GM12878 (cell line): ENCODE measurements around the gene LMX1B. TPM values are rescaled to one million over a fixed set of nuclear protein-coding genes. Genes with fewer than 3 reads are reported as not detected.

ENCODE experiments used
- ATAC-seq: fragments of 200-7000 bp; cut with Tn5 transposase; 3 replicates; pipeline ENCODE4 v1.9.1; 2020; ENCODE audit warnings: mild to moderate bottlenecking, moderate library complexity
- BruUV-seq: library from RNA; stranded (reverse); fragments of 400-500 nt; replicated peaks from 2 replicates; lab custom pipeline; 2021; lab: Mats Ljungman, UMichigan
- CTCF ChIA-PET: fragments of 300-600 bp; sonication (Branson Sonifier 250); formaldehyde crosslinking; extraction: SDS; loops from one replicate; lab custom pipeline; 2021; ENCODE audit warnings: inconsistent platforms; lab: Yijun Ruan, JAX
- POLR2A ChIA-PET: fragments of 350-600 bp; formaldehyde crosslinking; extraction: SDS; loops from one replicate; lab custom pipeline; 2021; ENCODE audit warnings: inconsistent platforms; lab: Charles Lee
- RAD21 ChIA-PET: fragments of 300-600 bp; sonication (Branson Sonifier 250); formaldehyde crosslinking; loops from one replicate; lab custom pipeline; 2023; ENCODE audit warnings: antibody characterized with exemption; ENCODE audit not compliant: unreplicated experiment; lab: Charles Lee
- SMC1A ChIA-PET: fragments of 300-600 bp; sonication (Branson Sonifier 250); formaldehyde crosslinking; loops from one replicate; lab custom pipeline; 2023; ENCODE audit not compliant: unreplicated experiment, uncharacterized antibody; lab: Charles Lee
- DNase-seq: peaks from one replicate; pipeline ENCODE4 v3.0.0-alpha.2; 2011; ENCODE audit warnings: low read depth, low spot score
- FAIRE-seq: peaks from 3 replicates; lab custom pipeline; 2011; peaks lifted over from hg19 to GRCh38; lab: Jason Lieb, UNC
- H2AFZ ChIP-seq: 2 replicates; pipeline ENCODE4 v1.6.0; 2011; ENCODE audit warnings: low read depth, low read length, control low read depth; ENCODE audit not compliant: control insufficient read depth
- H3K27ac ChIP-seq: 2 replicates; pipeline ENCODE4 v1.5.1; 2011; ENCODE audit warnings: control low read depth; ENCODE audit not compliant: control insufficient read depth, insufficient read depth
- H3K27me3 ChIP-seq, 2 experiments: replicated peaks in 1 of 2; 2 replicates each; pipeline versions ENCODE4 v1.6.0 to v1.6.1; 2011; ENCODE audit warnings: low read length in 1 of 2; ENCODE audit not compliant: control insufficient read depth in 2 of 2, insufficient read depth in 2 of 2
- H3K36me3 ChIP-seq, 2 experiments: 2 replicates each; pipeline ENCODE4 v1.5.1; 2011; ENCODE audit warnings: low read length in 1 of 2; ENCODE audit not compliant: control insufficient read depth in 2 of 2, insufficient read depth in 2 of 2
- H3K4me1 ChIP-seq: 2 replicates; pipeline ENCODE4 v1.6.1; 2011; ENCODE audit warnings: mild to moderate bottlenecking, low read length, moderate library complexity, mixed read lengths; ENCODE audit not compliant: control insufficient read depth, insufficient read depth
- H3K4me2 ChIP-seq: 2 replicates; pipeline ENCODE4 v1.6.0; 2011; ENCODE audit warnings: control low read depth; ENCODE audit not compliant: control insufficient read depth, insufficient read depth
- H3K4me3 ChIP-seq: fragments of 200-600 bp; sonication (generic); 2 replicates; pipeline ENCODE4 v1.5.1; 2016
- H3K79me2 ChIP-seq: 2 replicates; pipeline ENCODE4 v1.6.0; 2011; ENCODE audit warnings: low read length; ENCODE audit not compliant: control insufficient read depth, insufficient read depth
- H3K9ac ChIP-seq: 2 replicates; pipeline ENCODE4 v1.8.0; 2011; ENCODE audit warnings: low read length, control low read depth, mixed read lengths; ENCODE audit not compliant: control insufficient read depth, insufficient read depth
- H3K9me3 ChIP-seq: replicated peaks from 3 replicates; pipeline ENCODE4 v1.5.1; 2011; ENCODE audit warnings: mild to moderate bottlenecking, low read length; ENCODE audit not compliant: control insufficient read depth, insufficient read depth
- H4K20me1 ChIP-seq: 2 replicates; pipeline ENCODE4 v1.6.0; 2011; ENCODE audit not compliant: control insufficient read depth, insufficient read depth
- ASH2L ChIP-seq: fragments of 300-600, 200-600 bp; sonication (generic); IDR thresholded peaks from 2 replicates; pipeline ENCODE4 v1.6.1; 2017; ENCODE audit warnings: low read depth, mild to moderate bottlenecking, borderline replicate concordance
- BCL11A ChIP-seq: IDR thresholded peaks from 2 replicates; pipeline ENCODE4 v1.6.1; 2011; ENCODE audit warnings: low read depth, low read length
- BMI1 ChIP-seq: fragments of 450-650 bp; IDR thresholded peaks from 2 replicates; pipeline ENCODE4 v1.6.1; 2016; ENCODE audit warnings: mild to moderate bottlenecking, moderate library complexity, borderline replicate concordance
- CEBPZ ChIP-seq: fragments of 150-350 bp; IDR thresholded peaks from 2 replicates; pipeline ENCODE4 v1.6.1; 2016; ENCODE audit warnings: low read depth, low read length
- ESRRA ChIP-seq: IDR thresholded peaks from 2 replicates; pipeline ENCODE4 v1.6.1; 2012; ENCODE audit warnings: mild to moderate bottlenecking, low read length, improper control_type of control experiment
- HCFC1 ChIP-seq: fragments of 150-350 bp; IDR thresholded peaks from 2 replicates; pipeline ENCODE4 v1.6.1; 2014; ENCODE audit warnings: low read length
- IRF4 ChIP-seq: IDR thresholded peaks from 2 replicates; pipeline ENCODE4 v1.6.1; 2011; ENCODE audit warnings: low read depth, low read length
- MEF2B ChIP-seq: fragments of 450-650 bp; IDR thresholded peaks from 2 replicates; pipeline ENCODE4 v1.6.1; 2018; ENCODE audit warnings: mild to moderate bottlenecking, moderate library complexity; ENCODE audit not compliant: partially characterized antibody, poor library complexity, severe bottlenecking
- RB1 ChIP-seq: fragments of 450-650 bp; formaldehyde crosslinking; IDR thresholded peaks from 2 replicates; pipeline ENCODE4 v1.6.1; 2017; ENCODE audit warnings: mild to moderate bottlenecking, borderline replicate concordance
- SMAD5 ChIP-seq: IDR thresholded peaks from 2 replicates; pipeline ENCODE4 v1.6.1; 2016; ENCODE audit warnings: antibody characterized with exemption, low read depth
- SRF ChIP-seq, 2 experiments: IDR thresholded peaks; 2 replicates each; pipeline ENCODE4 v1.6.1; 2011; ENCODE audit warnings: low read depth in 2 of 2, low read length in 2 of 2, mild to moderate bottlenecking in 1 of 2, moderate library complexity in 1 of 2
- STAT3 ChIP-seq: IDR thresholded peaks from 2 replicates; pipeline ENCODE4 v1.6.1; 2011; ENCODE audit warnings: low read depth, low read length, improper control_type of control experiment
- TCF12 ChIP-seq: IDR thresholded peaks from 2 replicates; pipeline ENCODE4 v1.6.1; 2011; ENCODE audit warnings: low read depth, mild to moderate bottlenecking, low read length
- ZNF217 ChIP-seq: fragments of 450-650 bp; IDR thresholded peaks from 2 replicates; pipeline ENCODE4 v1.6.1; 2017; ENCODE audit warnings: antibody characterized with exemption, mild to moderate bottlenecking
- WGBS: methylation state at CpG from one replicate; pipeline ENCODE4 v1.1.6; 2016; ENCODE audit warnings: low lambda C conversion rate; ENCODE audit not compliant: insufficient replicate concordance, insufficient coverage; ENCODE audit errors: missing lambda C conversion rate; 5-methylcytosine and 5-hydroxymethylcytosine counted together
- in situ Hi-C: fragments of 300-500 bp; cut with MboI; formaldehyde crosslinking; loops from 9 replicates; pipeline ENCODE4 v1.14.3; 2018; ENCODE audit warnings: mixed read lengths
- intact Hi-C: fragments of 100-400 bp; cut with micrococcal nuclease; formaldehyde crosslinking; loops from one replicate; pipeline ENCODE4 v1.14.2; 2022; ENCODE audit not compliant: unreplicated experiment
- polyA plus RNA-seq, 11 experiments: library from polyadenylated mRNA; depleted of rRNA in 4 of 11; unstranded in 6 of 11; stranded (reverse) in 5 of 11; fragments of >200 nt; fragmentation: Nextera tagmentation in 4 of 11; fragmentation: Illumina TruSeq in 1 of 11; extraction: Ambion mirVana in 4 of 11; extraction: Trizol in 1 of 11; gene quantifications; 1 replicate in 1 of 11; 2 replicates in 10 of 11; pipeline versions ENCODE4 v1.2.1 to v1.2.3, GENCODE V29; 2011 to 2016; ENCODE audit warnings: inconsistent platforms in 2 of 11, missing spikeins in 2 of 11, low read depth in 1 of 11
- total RNA-seq, 4 experiments: library from RNA; depleted of rRNA in 3 of 4; stranded (reverse); fragments of >200 nt in 3 of 4; fragmentation: Illumina TruSeq in 1 of 4; extraction: Trizol in 1 of 4; gene quantifications; 2 replicates each; pipeline versions ENCODE4 v1.2.1 to v1.2.3, GENCODE V29; 2013 to 2021
- TF ChIP-seq, protein P1 (sequence below): IDR thresholded peaks from 2 replicates; pipeline ENCODE4 v1.6.1; 2012; ENCODE audit warnings: mild to moderate bottlenecking, low read depth, low read length
- TF ChIP-seq, protein P2 (sequence below): fragments of 450-650 bp; IDR thresholded peaks from 2 replicates; pipeline ENCODE4 v1.6.1; 2017; ENCODE audit warnings: low read depth, mild to moderate bottlenecking, moderate library complexity

The LMX1B gene
- total and polyA plus RNA-seq, 10 of the 15 experiments (the other 5 are each of a cell fraction or from before 2014, with no cell fraction given): not detected

GRCh38 chr9:126733005-126733404 lies 119.3 kb downstream of the LMX1B start (continued):
- TF ChIP-seq, protein P1, sequence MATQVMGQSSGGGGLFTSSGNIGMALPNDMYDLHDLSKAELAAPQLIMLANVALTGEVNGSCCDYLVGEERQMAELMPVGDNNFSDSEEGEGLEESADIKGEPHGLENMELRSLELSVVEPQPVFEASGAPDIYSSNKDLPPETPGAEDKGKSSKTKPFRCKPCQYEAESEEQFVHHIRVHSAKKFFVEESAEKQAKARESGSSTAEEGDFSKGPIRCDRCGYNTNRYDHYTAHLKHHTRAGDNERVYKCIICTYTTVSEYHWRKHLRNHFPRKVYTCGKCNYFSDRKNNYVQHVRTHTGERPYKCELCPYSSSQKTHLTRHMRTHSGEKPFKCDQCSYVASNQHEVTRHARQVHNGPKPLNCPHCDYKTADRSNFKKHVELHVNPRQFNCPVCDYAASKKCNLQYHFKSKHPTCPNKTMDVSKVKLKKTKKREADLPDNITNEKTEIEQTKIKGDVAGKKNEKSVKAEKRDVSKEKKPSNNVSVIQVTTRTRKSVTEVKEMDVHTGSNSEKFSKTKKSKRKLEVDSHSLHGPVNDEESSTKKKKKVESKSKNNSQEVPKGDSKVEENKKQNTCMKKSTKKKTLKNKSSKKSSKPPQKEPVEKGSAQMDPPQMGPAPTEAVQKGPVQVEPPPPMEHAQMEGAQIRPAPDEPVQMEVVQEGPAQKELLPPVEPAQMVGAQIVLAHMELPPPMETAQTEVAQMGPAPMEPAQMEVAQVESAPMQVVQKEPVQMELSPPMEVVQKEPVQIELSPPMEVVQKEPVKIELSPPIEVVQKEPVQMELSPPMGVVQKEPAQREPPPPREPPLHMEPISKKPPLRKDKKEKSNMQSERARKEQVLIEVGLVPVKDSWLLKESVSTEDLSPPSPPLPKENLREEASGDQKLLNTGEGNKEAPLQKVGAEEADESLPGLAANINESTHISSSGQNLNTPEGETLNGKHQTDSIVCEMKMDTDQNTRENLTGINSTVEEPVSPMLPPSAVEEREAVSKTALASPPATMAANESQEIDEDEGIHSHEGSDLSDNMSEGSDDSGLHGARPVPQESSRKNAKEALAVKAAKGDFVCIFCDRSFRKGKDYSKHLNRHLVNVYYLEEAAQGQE: no peak

DNA sequence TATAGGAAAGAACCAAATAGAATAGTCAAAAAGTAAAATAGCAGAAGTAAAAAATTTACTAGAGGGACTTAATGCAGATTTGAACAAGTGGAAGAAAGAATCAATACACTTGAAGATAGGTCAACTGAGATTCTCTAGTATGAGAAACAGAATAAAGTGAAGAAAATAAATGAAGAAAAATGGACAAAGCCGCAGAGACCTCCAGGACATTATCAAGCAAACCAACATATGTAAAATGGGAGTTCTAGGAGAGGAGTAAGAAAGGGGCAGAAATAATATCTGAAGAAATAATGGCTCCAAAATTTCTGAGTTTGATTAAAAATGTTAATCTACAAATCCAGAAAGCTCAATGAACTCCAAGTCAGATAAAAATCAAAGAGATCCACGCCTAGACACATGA lies 121.1 kb downstream of the LMX1B start:
- Histone ChIP-seq H3K36me3 (no peaks in the 10 kb centered on the region), H3K9me3 (no peaks in the 10 kb centered on the region; the same call in 1 of the 3 replicates), H2AFZ (no peak overlapping the region), H3K79me2 (no peaks in the 10 kb centered on the region), H3K27ac (no peak overlapping the region), H3K27me3 (no peaks in the 10 kb centered on the region), H3K4me2 (no peak overlapping the region), H4K20me1 (no peaks in the 10 kb centered on the region), H3K4me1 (no peaks in the 10 kb centered on the region), H3K9ac (no peak overlapping the region), H3K4me3 (no peak overlapping the region)
- ATAC-seq (no peak), FAIRE-seq (no peak), DNase-seq (no peak)
- in situ Hi-C loops: no loop called here
- intact Hi-C loops: no loop called here
- ChIA-PET CTCF (interaction anchor here (8.2 kb wide), 1 partner anchor 28 kb away, joined by 44 read pairs; no protein-coding TSS in a partner anchor), SMC1A (no interaction called here), POLR2A (no interaction called here), RAD21 (no interaction called here)
- WGBS: 50% methylated on average over 2 of the region's 2 CpGs
- BruUV-seq: no TSS peak
- TF ChIP-seq CEBPZ (no peak), SMAD5 (no peak), ESRRA (no peak), ZNF217 (no peak), BMI1 (no peak), STAT3 (no peak), ASH2L (no peak), HCFC1 (no peak), RB1 (no peak), TCF12 (no peak), SRF (IDR thresholded peaks at IDR 0.05; ENCODE audit: low read depth in 2 of 2, low read length in 2 of 2) (no peak), MEF2B (no peak), IRF4 (no peak), BCL11A (no peak)
- TF ChIP-seq, protein P2, sequence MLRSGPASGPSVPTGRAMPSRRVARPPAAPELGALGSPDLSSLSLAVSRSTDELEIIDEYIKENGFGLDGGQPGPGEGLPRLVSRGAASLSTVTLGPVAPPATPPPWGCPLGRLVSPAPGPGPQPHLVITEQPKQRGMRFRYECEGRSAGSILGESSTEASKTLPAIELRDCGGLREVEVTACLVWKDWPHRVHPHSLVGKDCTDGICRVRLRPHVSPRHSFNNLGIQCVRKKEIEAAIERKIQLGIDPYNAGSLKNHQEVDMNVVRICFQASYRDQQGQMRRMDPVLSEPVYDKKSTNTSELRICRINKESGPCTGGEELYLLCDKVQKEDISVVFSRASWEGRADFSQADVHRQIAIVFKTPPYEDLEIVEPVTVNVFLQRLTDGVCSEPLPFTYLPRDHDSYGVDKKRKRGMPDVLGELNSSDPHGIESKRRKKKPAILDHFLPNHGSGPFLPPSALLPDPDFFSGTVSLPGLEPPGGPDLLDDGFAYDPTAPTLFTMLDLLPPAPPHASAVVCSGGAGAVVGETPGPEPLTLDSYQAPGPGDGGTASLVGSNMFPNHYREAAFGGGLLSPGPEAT: no peak
